GM21737 (cell line): Measurements from ENCODE around the gene PANX3.

Experiments
- ATAC-seq: cut with Tn5 transposase; IDR thresholded peaks from one replicate; pipeline ENCODE4 v1.9.1; 2021; ENCODE audit warnings: mild to moderate bottlenecking, moderate library complexity; ENCODE audit not compliant: unreplicated experiment

Gene PANX3

DNA sequence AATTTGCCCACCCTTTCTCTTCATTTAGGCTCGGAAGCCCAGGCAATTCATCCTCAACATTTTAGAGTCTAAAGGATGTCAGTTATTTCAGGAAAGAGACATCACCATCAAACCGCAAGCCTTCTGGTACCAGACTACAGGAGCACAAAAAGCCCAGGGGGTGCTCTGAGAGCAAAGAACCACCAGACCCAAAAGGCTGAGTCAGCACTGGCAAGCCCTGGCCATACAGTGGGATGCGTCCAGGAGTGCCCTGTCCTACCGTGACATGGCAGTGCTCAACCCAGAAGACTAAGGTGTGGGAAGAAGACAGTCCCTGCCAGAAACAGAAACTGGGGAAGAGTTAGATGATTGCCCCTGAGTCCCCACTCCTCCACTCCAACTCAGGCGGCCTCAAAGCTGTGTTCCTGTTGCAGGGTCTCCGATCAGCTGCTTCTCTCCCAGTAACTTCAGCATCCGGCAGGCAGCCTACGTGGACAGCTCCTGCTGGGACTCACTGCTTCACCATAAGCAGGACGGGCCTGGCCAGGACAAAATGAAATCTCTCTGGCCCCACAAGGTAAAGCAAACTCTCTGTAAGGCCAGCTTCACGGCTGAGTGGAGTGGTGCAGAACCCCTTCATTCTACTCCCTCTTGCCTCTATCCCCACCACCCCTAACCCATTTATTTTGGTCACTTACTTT, 1.5 kb downstream of the PANX3 start:
- ATAC-seq: no peak

DNA sequence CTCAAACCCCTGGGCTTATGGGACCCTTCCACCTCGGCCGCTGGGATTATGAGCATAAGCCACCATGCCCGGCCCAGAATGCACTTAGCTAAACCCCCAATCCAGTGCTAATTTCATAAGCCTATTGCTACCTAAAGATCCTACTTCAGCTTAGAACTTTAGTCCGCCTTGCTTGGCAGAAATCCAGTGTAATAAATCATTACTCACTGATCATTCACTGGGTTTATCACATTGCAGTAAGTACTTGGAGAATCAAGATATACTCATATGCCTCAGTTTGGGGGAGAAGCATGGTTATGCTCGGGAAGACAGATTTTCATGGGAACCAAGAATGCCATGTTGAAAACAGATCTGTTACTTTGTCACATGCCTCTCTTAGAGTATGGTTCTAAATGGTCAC, 7.6 kb downstream of the PANX3 start:
- no peak for ATAC-seq

DNA sequence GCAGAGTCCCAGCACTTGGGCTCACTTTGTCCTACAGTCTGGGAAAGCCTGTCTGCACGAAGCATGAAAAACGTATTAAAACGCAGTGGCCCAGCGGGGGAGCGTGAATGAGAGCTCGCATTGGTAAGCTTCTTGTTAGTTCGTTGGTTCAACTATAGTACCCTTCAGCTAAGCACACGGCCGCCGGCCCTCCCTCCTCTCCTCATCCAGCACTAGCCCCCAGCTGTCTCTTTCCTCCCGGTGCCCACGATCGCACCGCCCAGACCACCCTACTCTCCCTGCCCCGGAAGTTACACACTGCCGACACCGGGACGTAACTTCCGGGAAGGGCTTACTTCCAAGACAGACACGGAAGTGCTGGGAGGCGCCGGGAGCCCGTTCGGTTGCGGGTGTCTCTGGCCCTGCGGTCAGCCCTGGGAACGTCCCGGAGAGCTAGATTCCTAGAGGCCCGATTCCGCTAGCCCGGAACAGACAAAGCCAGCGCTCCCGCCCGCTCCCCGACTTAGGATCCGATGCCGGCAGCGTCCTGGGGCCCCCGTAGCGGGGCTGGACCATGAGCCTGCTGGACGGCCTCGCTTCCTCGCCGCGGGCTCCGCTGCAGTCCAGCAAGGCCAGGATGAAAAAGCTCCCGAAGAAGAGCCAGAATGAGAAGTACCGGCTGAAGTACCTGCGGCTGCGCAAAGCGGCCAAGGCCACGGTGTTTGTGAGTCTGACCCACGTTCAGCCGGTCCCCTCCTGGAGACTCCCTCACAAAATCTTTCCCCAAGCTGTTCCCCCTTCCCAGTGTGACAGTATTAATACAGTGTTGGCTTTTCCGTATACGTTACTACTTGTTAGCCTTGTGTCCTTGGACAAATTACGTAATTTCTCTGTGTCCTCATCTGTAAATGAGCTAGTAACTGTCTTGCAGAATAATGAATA, 11.6 kb downstream of the PANX3 start, which contains the start of gene TBRG1:
TSS of gene TBRG1 (plus strand) at position 334 of the 921 bp plus-strand sequence. CDS start at position 554, 220 bp downstream.
- ATAC-seq: peak; percentile 99

DNA sequence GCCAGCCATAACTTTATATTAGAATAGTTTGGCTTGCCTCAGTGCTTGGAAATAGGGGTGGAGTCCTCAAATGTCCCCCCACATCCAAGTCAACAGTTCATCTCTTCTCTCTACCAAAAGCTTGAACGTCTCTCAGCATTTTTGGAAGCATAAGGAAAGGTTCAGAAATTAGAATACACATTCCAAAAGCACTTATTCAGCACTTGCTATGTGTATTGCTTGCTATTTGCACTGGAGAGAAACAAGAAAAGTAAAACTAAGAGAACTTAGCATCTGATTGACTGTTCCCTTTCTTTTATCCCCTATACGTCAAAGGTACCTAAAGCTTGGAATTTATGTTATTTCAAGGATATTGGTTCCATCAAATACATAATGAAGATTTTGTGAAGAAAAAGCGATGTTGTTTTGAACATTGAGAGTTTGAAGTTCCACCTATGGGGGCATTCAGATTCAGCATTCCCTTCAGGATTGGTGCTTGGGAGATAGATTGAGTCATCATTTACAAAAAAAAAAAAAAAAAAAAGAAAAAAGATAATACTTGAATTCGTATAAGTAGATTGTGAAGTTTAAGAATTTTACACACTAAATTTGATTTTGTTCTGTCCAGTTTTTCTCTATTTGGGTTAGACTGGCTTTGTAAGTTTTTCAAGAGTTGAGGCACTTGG, 12.8 kb downstream of the PANX3 start:
- ATAC-seq: no peak

DNA sequence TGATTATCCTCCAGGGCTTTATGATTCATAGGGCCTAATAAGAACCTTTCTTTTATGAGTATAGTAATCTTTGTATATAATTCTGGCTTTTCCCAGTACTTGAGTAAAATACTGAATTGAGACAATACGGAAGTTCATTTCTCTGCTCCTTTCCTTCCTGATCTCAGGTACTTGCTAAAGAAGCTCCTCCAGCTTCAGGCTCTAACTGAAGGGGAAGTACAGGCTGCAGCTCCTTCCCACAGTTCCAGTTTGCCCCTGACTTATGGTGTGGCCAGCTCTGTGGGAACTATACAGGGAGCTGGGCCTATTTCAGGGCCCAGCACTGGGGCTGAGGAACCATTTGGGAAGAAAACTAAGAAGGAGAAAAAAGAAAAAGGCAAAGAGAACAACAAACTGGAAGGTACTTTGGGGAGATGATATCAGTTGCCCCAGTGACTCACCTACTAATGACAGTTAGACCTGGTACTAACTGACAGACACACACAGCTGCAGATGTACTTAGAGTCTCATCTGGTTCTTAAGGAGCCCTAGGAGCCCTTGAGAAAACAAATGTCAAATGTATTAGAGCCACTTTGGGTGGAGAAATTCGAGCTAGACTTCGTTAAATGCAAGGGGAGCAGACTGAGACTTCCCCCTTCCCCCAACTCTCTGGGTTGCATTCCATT, 14.4 kb downstream of the PANX3 start:
- no peak for ATAC-seq

DNA sequence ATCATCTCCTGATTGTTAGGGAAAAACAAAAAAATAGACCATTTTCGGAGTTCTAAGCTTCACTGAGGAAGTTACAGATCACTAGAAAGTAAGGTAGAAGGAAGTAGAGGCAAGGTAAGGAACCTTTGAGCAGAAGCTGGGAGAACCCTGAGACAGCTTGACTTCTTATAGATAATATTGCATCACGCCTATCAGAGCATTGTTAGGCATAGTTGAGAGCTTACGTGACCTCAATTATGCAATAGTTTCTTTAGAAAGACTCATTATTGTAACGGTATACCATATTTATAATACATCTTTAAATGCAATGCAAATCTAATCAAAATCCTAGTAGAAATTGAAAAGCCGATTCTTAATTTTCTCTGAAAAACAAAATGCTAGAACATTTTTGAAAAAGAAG, 16.3 kb downstream of the PANX3 start:
- no peak for ATAC-seq

DNA sequence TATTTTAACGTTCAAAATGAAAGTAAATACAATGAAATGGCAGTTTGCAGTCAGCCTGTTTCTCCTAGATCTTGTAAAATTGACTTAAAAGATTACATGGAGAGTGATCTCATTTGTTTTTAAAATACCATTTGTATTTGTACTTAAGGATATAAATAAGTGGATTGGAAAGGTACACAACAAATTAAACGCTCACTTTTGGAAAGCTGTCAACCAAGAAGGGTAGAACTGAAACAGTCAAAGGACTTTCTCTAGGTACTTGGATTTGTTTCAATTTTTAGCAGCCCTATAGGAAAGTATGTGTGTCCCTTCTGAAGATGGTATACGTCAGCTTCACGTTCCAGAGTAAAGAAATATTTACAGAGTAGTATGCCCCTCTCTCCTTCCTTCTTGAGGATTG, 18.7 kb downstream of the PANX3 start:
- ATAC-seq: no peak

DNA sequence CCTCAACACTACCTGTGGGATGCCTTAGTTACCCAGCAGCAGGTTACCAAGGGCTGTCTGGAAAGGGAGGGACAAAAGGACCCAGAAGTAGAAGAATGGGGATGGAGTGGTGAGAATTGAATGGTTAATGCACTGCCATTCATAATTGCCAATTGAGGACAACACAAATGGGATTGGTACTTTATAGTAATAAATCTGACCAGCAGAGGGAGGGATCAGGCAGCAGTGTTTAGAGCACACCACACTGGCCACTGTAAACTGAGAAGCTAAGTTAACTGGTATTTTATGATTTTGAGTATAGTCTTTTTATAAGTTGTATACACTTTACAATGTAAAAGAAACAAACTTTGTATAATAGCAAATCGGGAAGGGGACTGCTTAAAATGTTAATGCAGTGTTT, 22.1 kb downstream of the PANX3 start:
- ATAC-seq: no peak

DNA sequence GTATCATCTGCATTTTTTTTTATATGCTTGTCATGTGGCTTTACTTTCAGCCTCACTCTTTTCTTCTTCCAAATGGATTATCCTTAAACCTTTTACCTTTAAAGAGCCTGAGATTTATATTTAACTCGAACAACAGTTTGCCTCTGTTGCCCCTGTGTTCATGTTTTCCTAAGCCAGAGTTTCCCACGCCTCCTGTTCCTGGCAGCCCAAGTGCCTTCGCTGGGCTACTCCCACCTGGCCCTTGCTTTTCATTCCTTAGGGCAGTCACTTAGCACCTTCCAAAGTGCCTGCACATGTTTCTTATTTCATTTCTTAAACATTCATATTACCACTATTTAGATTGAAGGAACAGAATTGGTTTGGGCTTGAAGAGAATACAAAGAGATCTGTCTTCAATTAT, 24.7 kb downstream of the PANX3 start:
- ATAC-seq: no peak

DNA sequence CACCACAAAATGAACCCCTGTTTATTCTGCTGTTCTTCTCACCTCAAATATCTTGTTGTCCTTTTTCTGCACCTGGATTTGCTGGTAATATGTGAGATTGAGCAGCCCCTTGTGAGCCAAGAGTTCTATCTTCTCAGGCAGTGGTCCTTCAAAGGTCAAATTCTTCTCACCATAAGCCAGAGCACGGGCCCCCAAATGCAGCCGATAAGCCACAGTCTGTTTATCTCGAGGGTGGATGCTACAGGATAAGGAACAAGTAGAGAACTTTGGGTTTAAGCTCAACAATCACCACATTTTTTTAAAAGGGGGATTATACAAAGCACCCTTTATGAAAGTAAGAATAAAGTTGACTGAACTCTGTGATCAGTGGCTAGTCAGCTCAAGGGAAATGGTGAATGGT, 27.3 kb downstream of the PANX3 start:
- no peak for ATAC-seq

DNA sequence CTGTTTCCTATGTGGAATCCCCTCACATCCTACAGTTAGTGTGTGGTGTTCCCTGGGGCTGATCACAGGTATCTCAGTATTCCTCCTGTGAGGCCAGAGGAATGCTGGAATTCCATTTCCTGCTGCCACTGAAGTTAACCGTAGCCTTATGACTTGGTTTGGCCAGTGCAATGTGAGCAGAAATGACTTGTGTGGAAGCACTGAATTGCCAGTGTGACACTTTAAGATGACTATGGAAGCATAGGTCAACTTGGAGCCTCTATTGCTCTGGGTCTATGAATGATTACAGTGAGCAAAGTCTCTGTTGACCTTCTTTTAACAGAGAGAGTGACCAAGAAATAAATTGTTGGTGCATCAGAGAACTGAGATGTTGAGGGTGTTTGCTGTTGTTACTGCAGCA, 28.0 kb downstream of the PANX3 start:
- ATAC-seq: no peak

DNA sequence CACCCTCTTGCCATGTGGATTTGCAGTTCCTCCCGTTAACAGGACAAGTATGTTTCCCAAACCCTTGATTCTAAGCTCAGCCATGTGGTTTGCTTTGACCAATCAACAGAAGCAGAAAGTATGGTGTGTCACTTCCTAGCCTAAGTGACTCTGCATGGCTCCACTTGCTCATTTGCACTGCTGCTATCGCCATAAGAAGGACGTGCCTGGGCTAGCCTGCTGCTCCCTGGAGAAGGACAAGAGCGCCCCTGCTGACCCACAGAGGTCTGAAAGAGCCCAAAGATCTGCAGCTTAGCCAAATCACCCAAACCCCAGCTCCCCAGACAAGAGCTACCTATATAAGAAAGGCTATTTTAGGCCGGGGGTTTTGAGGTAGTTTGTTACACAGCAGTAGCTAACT, 29.4 kb downstream of the PANX3 start:
- ATAC-seq: no peak

DNA sequence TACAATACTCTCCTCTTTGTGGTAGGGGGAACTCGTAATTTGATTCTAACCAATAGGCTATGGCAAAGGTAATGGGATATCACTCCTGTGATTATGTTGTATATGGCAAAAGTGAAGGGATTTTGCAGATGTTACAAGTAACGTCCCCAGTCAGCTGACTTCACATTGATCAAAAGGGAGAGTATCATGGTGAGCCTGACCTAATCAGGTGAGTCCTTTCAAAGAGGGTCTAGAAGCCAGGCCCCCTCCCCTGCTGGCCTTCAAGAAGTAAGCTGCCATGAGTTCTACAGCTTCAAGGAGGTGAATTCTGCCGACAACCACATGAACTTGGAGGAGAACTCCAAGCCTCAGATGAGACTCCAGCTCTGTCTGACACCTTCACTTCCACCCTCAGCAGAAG, 31.4 kb downstream of the PANX3 start:
- no peak for ATAC-seq

DNA sequence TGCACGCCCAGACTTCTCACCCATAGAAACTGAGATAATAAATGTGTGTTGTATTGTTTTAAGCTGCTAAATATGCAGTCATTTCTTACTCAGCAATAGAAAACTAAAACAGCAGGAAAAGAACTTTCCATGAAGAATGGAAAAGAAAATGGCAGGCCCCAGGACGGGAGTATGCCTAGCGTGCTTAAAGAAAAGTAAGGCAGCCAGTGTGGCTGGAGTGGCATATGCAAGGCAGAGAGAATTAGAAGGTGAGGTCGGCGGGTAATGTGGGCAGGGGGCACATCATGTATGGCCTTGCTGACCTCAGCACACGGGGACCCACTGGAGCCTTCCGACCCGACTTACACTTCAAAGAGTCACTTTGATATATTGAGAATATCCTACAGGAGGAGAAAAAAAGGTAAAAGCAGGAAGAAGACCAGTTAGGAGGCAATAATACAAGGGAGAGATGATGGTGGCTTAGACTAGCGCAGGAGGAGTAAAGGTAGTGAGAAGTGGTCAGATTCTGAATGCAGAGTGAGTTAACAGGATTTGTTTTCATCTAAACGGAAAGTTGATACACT, 31.9 kb downstream of the PANX3 start:
- no peak for ATAC-seq

DNA sequence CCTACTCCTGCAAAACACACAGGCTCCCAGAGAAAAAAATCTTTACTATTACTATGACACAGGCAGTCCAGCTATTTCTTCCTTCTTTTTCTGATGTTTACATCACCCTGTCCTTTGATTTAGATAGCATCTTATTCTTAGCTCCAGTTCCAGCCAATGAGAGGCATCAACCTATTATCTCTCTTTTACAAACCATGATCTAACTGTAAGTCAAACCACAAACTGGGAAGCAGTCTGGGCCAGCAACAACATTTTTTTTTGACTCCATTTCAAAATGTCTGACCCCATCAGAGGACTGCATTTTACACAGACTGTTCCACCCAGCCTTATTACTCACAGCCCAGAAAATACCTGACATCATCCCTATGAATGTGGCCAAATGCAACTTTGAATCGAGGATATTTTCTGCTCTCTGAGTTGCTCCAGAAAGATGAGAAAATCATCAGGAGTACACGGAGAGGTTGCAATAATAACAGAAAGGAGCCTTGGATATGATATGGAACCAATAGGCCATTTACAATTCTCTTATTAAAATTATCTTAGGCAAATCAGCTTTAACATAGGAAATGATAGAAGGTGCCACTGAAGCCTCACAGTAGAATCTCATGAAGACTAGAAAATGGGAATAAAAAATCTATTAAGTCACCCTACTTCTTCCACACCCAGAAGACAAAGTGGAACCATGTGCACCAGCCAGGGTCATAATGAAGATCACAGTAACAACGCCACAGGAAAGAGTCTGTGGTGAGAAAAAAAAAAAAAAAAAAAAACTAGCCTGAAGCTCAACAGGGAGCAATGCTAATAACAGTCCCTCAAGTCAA, 32.6 kb downstream of the PANX3 start:
- no peak for ATAC-seq

DNA sequence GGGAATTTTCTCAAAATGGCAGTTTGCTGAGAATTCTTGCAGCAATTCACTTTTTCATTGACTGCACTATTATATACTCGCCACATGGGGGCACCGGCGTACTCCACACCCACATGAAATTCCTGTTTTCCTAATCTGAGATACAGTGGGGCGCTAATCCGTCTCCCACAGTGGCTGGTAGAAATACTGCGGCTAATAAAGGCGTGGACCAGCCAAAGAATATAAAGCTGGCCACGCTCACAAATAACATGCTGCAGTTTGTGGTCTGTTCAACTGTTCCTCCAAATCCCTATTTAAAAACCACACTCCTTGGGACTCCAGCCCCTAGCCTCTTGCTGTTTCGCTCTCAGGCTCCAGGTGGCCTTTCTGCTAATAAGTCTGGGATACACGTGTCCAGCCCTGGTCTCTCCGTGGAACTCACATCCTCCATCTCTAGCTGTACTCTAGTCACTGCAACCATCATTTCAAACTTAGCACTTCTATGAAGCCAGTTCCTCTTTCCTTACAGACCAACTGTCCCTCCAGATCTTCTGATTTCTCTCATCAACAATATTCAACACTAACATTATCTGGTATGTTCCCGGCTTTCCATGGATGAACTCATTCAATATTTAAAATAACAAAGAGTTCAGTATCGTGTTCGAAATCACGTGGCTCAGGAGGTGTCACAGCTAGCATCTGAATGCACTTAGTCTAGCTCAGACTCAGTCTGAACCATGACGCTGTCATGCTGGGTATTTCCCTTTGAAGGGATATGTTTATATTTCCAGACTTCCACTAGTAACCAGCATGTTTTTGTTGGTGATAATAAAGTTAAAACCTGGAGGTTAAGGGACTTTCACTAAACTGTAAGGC, 33.4 kb downstream of the PANX3 start:
- ATAC-seq: no peak

DNA sequence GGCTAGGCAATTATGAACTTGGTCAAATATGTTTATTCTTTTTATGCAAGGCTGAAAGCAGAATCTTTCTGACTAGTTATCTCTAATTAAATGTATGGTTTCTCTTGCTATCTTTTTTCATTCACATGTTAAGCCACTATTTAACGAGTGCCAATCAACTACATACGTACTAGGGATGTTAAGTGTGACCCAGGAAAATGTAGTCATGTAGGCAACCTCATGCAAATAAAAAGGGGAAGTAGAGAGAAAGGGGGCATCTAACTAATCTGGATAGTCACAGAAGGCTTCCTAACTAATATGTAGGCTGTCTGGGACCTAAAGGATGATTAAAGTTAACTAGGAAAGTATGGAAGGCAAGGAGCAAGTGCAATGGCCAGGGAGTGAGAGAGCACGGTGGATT, 34.9 kb downstream of the PANX3 start:
- ATAC-seq: no peak

DNA sequence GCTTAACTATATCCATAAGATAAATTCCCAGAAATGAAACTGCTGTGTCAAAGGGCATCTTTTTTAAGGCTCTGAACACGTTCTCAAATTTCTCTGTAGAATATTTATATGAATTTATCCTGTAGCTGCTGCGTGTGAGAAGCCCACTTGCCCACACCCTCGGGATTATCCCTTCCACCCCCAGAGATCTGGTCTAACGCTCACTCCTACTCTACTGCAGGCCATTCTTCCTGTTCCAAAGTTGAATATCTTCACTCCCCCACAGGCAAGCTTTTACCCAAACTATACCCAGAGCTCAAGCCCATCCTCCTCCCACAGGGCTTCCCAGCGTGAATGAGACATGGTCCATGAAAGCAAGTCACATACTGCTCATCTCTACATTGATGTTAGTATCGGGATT, 37.4 kb downstream of the PANX3 start:
- no peak for ATAC-seq
